Smooth muscle cell (in vitro differentiated cells): ENCODE measurements around the gene COL4A1. TPM values are rescaled to one million over a fixed set of nuclear protein-coding genes. Genes with fewer than 3 reads are reported as not detected.

Experiments
- DNase-seq: peaks from one replicate; lab custom pipeline; 2025; ENCODE audit not compliant: unreplicated experiment; lab: John Stamatoyannopoulos, UW
- H2AFZ ChIP-seq: fragments of 200-600 bp; sonication (generic); 2 replicates; pipeline ENCODE4 v1.6.0; 2016; ENCODE audit warnings: antibody characterized with exemption, low read depth, mild to moderate bottlenecking
- H3F3A ChIP-seq: fragments of 200-600 bp; sonication (generic); 2 replicates; pipeline ENCODE4 v1.6.0; 2017; ENCODE audit warnings: antibody characterized with exemption, low read depth
- H3K27ac ChIP-seq: fragments of 200-600 bp; sonication (generic); 2 replicates; pipeline ENCODE4 v1.5.1; 2016; ENCODE audit warnings: low read depth, mild to moderate bottlenecking
- H3K27me3 ChIP-seq: fragments of 200-600 bp; sonication (generic); 2 replicates; pipeline ENCODE4 v1.6.1; 2016; ENCODE audit warnings: low read depth, mild to moderate bottlenecking
- H3K36me3 ChIP-seq: fragments of 200-600 bp; sonication (generic); 2 replicates; pipeline ENCODE4 v1.5.1; 2016; ENCODE audit warnings: low read depth
- H3K4me1 ChIP-seq: fragments of 200-600 bp; sonication (generic); 2 replicates; pipeline ENCODE4 v1.5.1; 2016; ENCODE audit warnings: low read depth
- H3K4me2 ChIP-seq: fragments of 200-600 bp; sonication (generic); 2 replicates; pipeline ENCODE4 v1.6.0; 2016; ENCODE audit warnings: mild to moderate bottlenecking
- H3K4me3 ChIP-seq: fragments of 200-600 bp; sonication (generic); 2 replicates; pipeline ENCODE4 v1.5.1; 2016; ENCODE audit warnings: mild to moderate bottlenecking
- H3K79me2 ChIP-seq: fragments of 200-600 bp; sonication (generic); 2 replicates; pipeline ENCODE4 v1.6.0; 2016; ENCODE audit warnings: low read depth, mild to moderate bottlenecking
- H3K9ac ChIP-seq: fragments of 200-600 bp; sonication (generic); 2 replicates; pipeline ENCODE4 v1.6.0; 2016; ENCODE audit warnings: low read depth
- H3K9me3 ChIP-seq: fragments of 200-600 bp; sonication (generic); replicated peaks from 2 replicates; pipeline ENCODE4 v1.5.1; 2016; ENCODE audit warnings: low read depth
- H4K20me1 ChIP-seq: fragments of 200-600 bp; sonication (generic); 2 replicates; pipeline ENCODE4 v1.6.0; 2016; ENCODE audit warnings: low read depth
- WGBS: methylation state at CpG from one replicate; pipeline ENCODE4 v1.1.7; 2016; ENCODE audit warnings: low lambda C conversion rate; 5-methylcytosine and 5-hydroxymethylcytosine counted together
- polyA plus RNA-seq: library from polyadenylated mRNA; unstranded; fragments of >200 nt; fragmentation: Nextera tagmentation; extraction: Ambion mirVana; gene quantifications from 2 replicates; pipeline ENCODE4 v1.2.1, GENCODE V29; 2016
- total RNA-seq: library from RNA; depleted of rRNA; stranded (reverse); fragments of >200 nt; gene quantifications from 2 replicates; pipeline ENCODE4 v1.2.3, GENCODE V29; 2014
- TF ChIP-seq, protein P1 (sequence below): fragments of 200-600 bp; sonication (generic); IDR thresholded peaks from 2 replicates; pipeline ENCODE4 v1.5.1; 2017; ENCODE audit warnings: borderline replicate concordance, mild to moderate bottlenecking, antibody characterized with exemption; ENCODE audit not compliant: insufficient read depth, poor library complexity, severe bottlenecking

COL4A1 gene
- total and polyA plus RNA-seq, 2 experiments from 2014 or later: 2,409 to 4,372 TPM

- 58% methylated on average over 16 of the region's 16 CpGs for WGBS
- Histone ChIP-seq H3K36me3 (no peaks in the 10 kb centered on the region), H3F3A (peaks cover 83% of the 10 kb centered on the region), H3K4me1 (peaks cover 38% of the 10 kb centered on the region), H4K20me1 (peaks cover 95% of the 10 kb centered on the region), H3K4me2 (peak overlapping the region; percentile 43), H2AFZ (no peak overlapping the region), H3K9me3 (no peaks in the 10 kb centered on the region), H3K9ac (no peak overlapping the region), H3K79me2 (peaks cover 91% of the 10 kb centered on the region), H3K27me3 (no peaks in the 10 kb centered on the region), H3K4me3 (no peak overlapping the region), H3K27ac (peak overlapping the region; percentile 96)
- no peak for DNase-seq
- TF ChIP-seq, protein P1, sequence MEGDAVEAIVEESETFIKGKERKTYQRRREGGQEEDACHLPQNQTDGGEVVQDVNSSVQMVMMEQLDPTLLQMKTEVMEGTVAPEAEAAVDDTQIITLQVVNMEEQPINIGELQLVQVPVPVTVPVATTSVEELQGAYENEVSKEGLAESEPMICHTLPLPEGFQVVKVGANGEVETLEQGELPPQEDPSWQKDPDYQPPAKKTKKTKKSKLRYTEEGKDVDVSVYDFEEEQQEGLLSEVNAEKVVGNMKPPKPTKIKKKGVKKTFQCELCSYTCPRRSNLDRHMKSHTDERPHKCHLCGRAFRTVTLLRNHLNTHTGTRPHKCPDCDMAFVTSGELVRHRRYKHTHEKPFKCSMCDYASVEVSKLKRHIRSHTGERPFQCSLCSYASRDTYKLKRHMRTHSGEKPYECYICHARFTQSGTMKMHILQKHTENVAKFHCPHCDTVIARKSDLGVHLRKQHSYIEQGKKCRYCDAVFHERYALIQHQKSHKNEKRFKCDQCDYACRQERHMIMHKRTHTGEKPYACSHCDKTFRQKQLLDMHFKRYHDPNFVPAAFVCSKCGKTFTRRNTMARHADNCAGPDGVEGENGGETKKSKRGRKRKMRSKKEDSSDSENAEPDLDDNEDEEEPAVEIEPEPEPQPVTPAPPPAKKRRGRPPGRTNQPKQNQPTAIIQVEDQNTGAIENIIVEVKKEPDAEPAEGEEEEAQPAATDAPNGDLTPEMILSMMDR: no peak
Measured at GRCh38 chr13:110343241-110343865, 36.4 kb upstream of the COL4A1 start.

DNA sequence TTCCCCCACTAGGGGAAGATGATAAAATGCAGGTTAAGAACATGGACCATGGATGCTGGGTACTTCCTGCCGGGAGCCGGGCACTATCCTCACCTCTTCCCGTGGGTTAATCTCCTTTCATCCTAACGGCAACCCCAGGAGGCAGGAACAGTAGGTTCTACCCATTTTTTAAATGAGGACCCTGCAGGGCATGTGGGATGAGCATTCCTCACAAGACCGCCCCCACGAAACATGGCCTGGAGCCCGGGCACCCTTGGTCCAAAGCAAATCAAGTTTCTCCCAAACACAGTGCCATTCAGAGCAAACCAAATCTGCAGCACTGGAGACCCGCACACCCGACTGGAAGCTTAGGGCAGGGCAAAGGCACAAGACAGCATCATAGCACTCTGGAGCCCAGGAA is 35.5 kb upstream of the COL4A1 start:
- Histone ChIP-seq H3K4me1 (peaks cover 47% of the 10 kb centered on the region), H2AFZ (no peak overlapping the region), H3K27me3 (no peaks in the 10 kb centered on the region), H3F3A (peaks cover 86% of the 10 kb centered on the region), H3K9ac (no peak overlapping the region), H4K20me1 (peaks cover 96% of the 10 kb centered on the region), H3K4me3 (no peak overlapping the region), H3K4me2 (peak overlapping the region; percentile 43), H3K36me3 (no peaks in the 10 kb centered on the region), H3K27ac (peak overlapping the region; percentile 96), H3K9me3 (no peaks in the 10 kb centered on the region), H3K79me2 (peaks cover 95% of the 10 kb centered on the region)
- 86% methylated on average over 9 of the region's 9 CpGs for WGBS
- no peak for DNase-seq
- TF ChIP-seq, protein P1: no peak

DNA sequence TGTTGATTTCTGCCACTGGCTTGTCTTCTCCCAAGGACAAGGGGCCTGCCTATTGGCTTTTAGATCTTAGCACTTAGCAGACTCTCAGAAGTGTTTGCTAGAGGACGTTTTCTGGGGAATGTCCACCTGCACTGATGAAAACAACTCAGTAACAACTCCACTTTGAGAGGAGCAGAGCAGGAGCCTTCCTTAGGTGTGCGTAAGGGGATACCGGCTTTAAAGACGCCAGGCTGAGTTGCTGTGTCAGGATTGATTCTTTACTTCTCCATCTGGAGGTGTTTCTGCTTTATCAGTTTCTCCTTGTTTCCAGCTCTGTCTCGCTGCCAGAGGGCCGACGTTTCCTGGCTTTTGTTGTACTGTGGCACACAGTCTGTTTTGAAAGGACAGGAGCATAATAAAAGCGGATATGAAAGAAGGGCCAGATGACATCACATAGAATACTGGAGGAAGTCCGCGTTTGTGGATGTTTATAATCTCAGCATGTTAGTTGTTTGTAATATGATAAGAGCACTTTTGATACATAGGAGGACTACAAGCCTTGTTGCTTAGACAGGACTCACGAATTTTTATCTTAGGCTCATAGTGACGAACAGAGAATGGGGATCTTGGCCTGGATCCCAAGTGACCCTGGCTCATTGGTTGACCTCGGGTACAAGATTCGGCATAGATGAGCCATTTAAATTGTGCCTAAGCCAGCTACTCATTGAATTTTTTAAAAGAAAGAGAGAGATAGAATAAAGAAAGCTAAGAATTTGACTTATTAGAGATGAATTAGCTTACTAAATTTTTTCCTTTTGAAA is 34.7 kb upstream of the COL4A1 start:
- no peak for DNase-seq
- no peaks in the 10 kb centered on the region for H3K9me3 ChIP-seq
- H4K20me1 ChIP-seq: peaks cover 96% of the 10 kb centered on the region
- peak overlapping the region; percentile 43 for H3K4me2 ChIP-seq
- peaks cover 53% of the 10 kb centered on the region for H3K4me1 ChIP-seq
- WGBS: 49% methylated on average over 14 of the region's 14 CpGs
- H3F3A ChIP-seq: peaks cover 86% of the 10 kb centered on the region
- no peaks in the 10 kb centered on the region for H3K27me3 ChIP-seq
- TF ChIP-seq, protein P1: no peak
- H3K4me3 ChIP-seq: no peak overlapping the region
- peaks cover 95% of the 10 kb centered on the region for H3K79me2 ChIP-seq
- peak overlapping the region; percentile 96 for H3K27ac ChIP-seq
- peak overlapping the region; percentile 81 for H3K9ac ChIP-seq
- no peaks in the 10 kb centered on the region for H3K36me3 ChIP-seq
- H2AFZ ChIP-seq: no peak overlapping the region
